ENCODE data around the gene PXMP4. TPM values are rescaled to one million over a fixed set of nuclear protein-coding genes. Genes with fewer than 3 reads are reported as not detected.

Gene PXMP4
- total RNA-seq, 2 donors from 2014 or later, result 13.2 to 18.1 TPM

DNA sequence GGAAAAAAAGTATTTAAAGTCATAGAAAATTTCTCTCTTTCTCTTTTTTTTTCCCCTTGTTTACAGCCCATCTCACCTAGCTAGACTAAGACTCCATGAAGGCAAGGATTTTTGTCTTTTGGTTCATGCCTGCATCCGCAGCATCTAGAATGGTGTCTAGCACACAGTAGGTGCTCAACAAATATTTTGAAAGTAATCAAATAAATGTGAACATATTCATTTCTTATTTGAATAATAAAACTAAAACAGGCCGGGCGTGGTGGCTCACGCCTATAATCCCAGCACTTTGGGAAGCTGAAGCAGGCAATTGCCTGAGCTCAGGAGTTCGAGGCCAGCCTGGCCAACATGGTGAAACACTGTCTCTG lies 7.0 kb upstream of the PXMP4 start:
- Histone ChIP-seq H3K27ac (no peak overlapping the region), H3K4me1 (no peaks in the 10 kb centered on the region), H3K9ac (ENCODE audit: low read depth in 2 of 2, low read length in 2 of 2) (no peak overlapping the region), H3K36me3 (no peaks in the 10 kb centered on the region), H3K4me3 (no peak overlapping the region), H3K9me3 (no peaks in the 10 kb centered on the region), H3K27me3 (no peaks in the 10 kb centered on the region)
- intact Hi-C loops (cut with DNase I), result no loop called here
- TF ChIP-seq, protein P1, sequence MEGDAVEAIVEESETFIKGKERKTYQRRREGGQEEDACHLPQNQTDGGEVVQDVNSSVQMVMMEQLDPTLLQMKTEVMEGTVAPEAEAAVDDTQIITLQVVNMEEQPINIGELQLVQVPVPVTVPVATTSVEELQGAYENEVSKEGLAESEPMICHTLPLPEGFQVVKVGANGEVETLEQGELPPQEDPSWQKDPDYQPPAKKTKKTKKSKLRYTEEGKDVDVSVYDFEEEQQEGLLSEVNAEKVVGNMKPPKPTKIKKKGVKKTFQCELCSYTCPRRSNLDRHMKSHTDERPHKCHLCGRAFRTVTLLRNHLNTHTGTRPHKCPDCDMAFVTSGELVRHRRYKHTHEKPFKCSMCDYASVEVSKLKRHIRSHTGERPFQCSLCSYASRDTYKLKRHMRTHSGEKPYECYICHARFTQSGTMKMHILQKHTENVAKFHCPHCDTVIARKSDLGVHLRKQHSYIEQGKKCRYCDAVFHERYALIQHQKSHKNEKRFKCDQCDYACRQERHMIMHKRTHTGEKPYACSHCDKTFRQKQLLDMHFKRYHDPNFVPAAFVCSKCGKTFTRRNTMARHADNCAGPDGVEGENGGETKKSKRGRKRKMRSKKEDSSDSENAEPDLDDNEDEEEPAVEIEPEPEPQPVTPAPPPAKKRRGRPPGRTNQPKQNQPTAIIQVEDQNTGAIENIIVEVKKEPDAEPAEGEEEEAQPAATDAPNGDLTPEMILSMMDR (IDR thresholded peaks at IDR 0.05), result no peak
- DNase-seq, result no peak

DNA sequence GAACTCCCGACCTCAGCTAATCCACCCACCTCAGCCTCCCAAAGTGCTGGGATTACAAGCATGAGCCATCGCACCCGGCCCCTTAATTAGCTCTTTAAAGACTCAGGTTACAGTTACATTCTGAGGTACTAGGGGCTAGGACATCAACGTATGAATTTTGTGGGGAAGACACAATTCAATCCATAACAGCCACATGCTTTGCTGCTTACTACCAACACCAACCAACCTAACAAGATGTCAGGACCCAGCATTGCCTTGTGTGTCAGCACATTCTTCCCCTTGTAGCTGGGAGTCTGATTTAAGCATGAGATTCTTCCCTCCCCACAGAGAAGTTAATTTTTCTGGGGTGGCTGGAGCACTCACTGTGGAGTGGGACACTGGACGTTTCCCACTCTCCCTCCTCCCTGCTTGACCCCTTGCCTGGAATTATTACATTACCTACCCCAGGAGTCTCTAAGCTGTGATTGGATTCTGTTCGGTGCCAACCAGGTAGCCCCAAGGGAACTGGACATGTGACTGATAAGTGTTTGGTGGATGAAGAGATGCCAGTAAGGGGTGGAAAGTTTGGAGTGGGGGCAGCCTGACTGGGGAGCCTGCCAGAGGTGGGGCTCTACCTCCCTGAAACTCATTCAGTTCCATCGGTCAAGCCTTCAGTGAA lies 5.6 kb upstream of the PXMP4 start:
- no peak for DNase-seq
- Histone ChIP-seq H3K9me3 (no peaks in the 10 kb centered on the region), H3K36me3 (no peaks in the 10 kb centered on the region), H3K27ac (no peak overlapping the region), H3K27me3 (no peaks in the 10 kb centered on the region), H3K4me1 (no peaks in the 10 kb centered on the region), H3K4me3 (no peak overlapping the region), H3K9ac (ENCODE audit: low read depth in 2 of 2, low read length in 2 of 2) (no peak overlapping the region)
- TF ChIP-seq, protein P1 (IDR thresholded peaks at IDR 0.05), result no peak
- intact Hi-C loops (cut with DNase I), result no loop called here

DNA sequence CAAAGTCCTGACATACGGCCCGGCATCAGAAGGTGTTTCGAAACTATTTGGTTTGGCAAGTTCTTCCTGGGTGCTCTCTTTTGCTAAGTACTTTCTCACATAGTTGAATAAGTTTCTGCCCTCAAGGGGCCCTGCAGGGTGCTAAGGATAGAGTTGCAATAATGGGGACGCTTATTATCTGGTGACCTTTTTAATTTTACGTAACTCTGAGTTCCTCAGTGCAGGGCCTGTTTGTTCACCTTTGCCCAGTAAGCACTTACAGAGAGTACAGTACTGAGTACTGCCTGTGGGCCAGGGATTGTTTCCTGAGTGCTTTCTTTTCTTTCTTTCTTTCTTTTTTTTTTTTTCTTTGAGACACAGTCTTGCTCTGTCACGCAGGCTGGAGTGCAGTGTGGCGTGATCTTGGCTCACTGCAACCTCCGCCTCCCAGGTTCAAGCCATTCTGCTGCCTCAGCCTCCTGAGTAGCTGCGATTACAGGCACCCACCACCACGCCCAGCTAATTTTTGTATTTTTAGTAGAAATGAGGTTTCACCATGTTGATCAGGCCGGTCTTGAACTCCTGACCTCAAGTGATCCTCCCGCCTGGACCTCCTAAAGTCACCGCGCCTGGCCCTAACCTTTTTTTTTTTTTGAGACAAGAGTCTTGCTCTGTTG lies 4.5 kb upstream of the PXMP4 start:
- Histone ChIP-seq H3K9me3 (no peaks in the 10 kb centered on the region), H3K36me3 (no peaks in the 10 kb centered on the region), H3K4me3 (no peak overlapping the region), H3K9ac (ENCODE audit: low read depth in 2 of 2, low read length in 2 of 2) (no peak overlapping the region), H3K27me3 (no peaks in the 10 kb centered on the region), H3K27ac (no peak overlapping the region), H3K4me1 (no peaks in the 10 kb centered on the region)
- intact Hi-C loops (cut with DNase I), result no loop called here
- DNase-seq, result no peak
- TF ChIP-seq, protein P1 (IDR thresholded peaks at IDR 0.05), result no peak

DNA sequence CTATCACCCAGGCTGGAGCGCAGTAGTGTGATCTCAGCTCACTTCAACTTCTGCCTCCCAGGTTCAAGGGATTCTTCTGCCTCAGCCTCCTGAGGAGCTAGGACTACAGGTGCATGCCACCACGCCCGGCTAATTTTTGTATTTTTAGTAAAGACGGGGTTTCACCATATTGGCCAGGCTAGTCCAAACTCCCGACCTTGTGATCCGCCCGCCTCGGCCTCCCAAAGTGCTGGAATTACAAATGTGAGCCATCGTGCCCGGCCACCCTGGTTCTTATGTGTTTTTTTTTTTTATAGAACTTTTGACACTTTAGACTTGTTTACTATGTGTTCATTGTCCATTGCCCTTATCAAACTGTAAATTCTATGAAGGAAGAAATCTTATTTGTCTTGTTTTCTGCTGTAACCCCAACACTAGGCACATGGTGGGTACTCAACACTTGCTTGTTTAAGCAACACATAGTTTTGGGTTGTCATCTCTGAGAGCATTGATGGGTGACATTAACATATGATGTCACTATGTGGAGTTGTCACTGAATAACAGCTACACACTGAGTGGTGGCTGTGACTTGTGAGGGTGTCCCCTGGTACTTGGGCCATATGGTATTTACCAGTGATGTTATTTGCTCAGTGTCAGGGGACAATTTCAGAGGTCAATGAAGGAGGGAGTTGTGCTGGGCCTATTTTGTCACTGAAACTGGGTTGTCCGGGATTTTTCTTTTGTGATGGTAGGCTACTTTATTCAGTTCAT lies 1.5 kb upstream of the PXMP4 start:
- Histone ChIP-seq H3K9ac (ENCODE audit: low read depth in 2 of 2, low read length in 2 of 2) (no peak overlapping the region), H3K27me3 (no peaks in the 10 kb centered on the region), H3K4me3 (no peak overlapping the region), H3K36me3 (no peaks in the 10 kb centered on the region), H3K4me1 (no peaks in the 10 kb centered on the region), H3K27ac (no peak overlapping the region), H3K9me3 (no peaks in the 10 kb centered on the region)
- intact Hi-C loops (cut with DNase I), result no loop called here
- DNase-seq, result no peak
- TF ChIP-seq, protein P1 (IDR thresholded peaks at IDR 0.05), result no peak

DNA sequence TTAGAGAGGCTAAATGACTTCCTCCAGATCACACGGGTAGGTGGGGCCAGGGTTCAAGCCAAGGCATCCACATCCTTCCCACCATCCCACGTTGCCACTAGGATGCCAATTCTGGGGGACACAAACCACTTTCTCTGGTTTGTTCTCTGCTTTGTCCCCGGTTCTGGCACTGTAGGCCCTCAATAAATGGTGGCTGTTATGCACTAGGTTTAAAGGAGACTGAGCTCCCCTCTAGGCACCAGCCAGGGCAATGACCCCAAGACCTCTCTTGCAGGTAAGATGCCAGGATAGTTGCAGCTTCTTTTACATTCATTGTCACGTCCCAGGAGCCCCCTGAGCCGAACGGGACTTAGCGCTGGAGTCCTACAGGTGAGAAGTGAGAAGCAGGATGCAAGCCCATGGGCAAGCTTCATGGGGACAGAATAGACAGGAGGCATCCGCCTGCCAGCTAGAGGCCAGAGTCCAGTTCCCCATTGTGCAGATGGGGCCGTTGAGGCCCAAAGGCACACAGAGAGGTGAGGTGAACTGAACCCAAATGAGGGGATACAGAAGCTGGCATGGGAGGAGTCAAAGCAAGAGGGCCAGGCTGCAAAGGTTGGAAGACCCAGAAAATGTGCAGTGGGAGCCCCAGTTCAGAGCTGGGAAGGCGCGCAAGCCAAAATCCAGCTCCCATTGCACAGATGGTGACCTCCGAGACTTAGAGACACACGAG lies 677 bp downstream of the PXMP4 start:
- peak overlapping the region; percentile 86 to 93 for H3K9ac ChIP-seq (ENCODE audit: low read depth in 2 of 2, low read length in 2 of 2)
- intact Hi-C loops (cut with DNase I), result no loop called here
- DNase-seq, result peak; percentile 34

More for the DNA sequence above, 677 bp downstream of the PXMP4 start:
- TF ChIP-seq, protein P1 (IDR thresholded peaks at IDR 0.05), result no peak
- Histone ChIP-seq H3K4me1 (no peaks in the 10 kb centered on the region), H3K27ac (peak overlapping the region; percentile 30), H3K36me3 (no peaks in the 10 kb centered on the region), H3K27me3 (no peaks in the 10 kb centered on the region), H3K4me3 (peak overlapping the region; percentile 77), H3K9me3 (no peaks in the 10 kb centered on the region)
